Lower leg skin (tissue), 3 donors: ENCODE measurements around the gene ERCC6.

ENCODE experiments used
- CTCF ChIP-seq, 3 donors: fragments of 450-650 bp; IDR thresholded peaks; one replicate each; pipeline ENCODE4 v1.5.1; 2016; ENCODE audit warnings: antibody characterized with exemption in 3 of 3, mild to moderate bottlenecking in 3 of 3, moderate library complexity in 2 of 3
- POLR2A ChIP-seq, 2 donors: fragments of 450-650 bp; IDR thresholded peaks; one replicate each; pipeline ENCODE4 v1.6.1; 2016 to 2017; ENCODE audit warnings: antibody characterized with exemption in 2 of 2, mild to moderate bottlenecking in 1 of 2, moderate library complexity in 1 of 2

DNA sequence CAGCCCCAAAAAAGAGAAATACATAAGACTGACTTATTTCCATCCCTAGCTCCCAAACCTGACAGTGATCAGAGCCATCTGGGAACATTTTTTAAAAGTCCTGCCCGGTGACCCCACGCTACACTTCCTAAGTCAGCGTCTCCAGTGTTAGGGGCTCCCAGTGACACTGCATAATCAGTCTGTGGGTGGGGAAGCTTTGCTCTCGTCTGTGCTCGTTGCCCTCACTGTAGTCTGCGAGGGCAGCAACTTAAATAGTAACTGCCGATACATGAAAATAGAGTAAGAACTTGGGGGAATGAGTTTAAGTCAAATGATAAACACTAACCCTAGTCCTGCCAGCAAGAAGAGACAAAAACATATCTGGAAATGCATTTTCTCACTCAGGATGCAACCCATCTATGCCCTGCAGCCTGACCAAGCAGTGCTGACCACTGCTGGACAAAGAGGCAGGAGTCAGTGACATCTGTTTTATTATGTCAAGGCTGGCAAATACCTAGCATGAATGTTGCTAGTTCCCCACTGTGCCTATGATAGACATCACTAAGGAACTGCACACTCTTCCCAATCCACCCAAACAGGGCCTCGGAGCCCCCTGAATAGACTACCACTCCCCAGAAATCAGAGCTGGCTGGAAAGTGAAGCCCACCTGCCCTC, 18.7 kb downstream of the ERCC6 start:
- TF ChIP-seq POLR2A (IDR thresholded peaks at IDR 0.05) = no peak
- no peak for TF ChIP-seq CTCF (IDR thresholded peaks at IDR 0.05)
